Keratinocyte (primary cell): ENCODE measurements around the gene MLH1. TPM values are rescaled to one million over a fixed set of nuclear protein-coding genes. Genes with fewer than 3 reads are reported as not detected.

Source experiments
- DNase-seq: peaks from one replicate; pipeline ENCODE4 v3.0.0-alpha.2; 2011; ENCODE audit warnings: low read depth, missing footprints, low spot score
- FAIRE-seq: peaks from 2 replicates; lab custom pipeline; 2011; peaks lifted over from hg19 to GRCh38; lab: Jason Lieb, UNC
- H2AFZ ChIP-seq: 2 replicates; pipeline ENCODE4 v1.6.0; 2012; ENCODE audit warnings: low read length, control low read depth, inconsistent platforms; ENCODE audit not compliant: control insufficient read depth
- H3K27ac ChIP-seq: 2 replicates; pipeline ENCODE4 v1.5.1; 2011; ENCODE audit warnings: low read length; ENCODE audit not compliant: control insufficient read depth, insufficient read depth
- H3K27me3 ChIP-seq: 3 replicates; pipeline ENCODE4 v1.6.0; 2011; ENCODE audit warnings: low read length; ENCODE audit not compliant: control insufficient read depth, insufficient read depth; ENCODE audit errors: extremely low read depth
- H3K36me3 ChIP-seq, 2 experiments: 2 replicates in 1 of 2; 3 replicates in 1 of 2; pipeline ENCODE4 v1.5.1; 2011; ENCODE audit warnings: low read length in 2 of 2, mild to moderate bottlenecking in 1 of 2; ENCODE audit not compliant: control insufficient read depth in 2 of 2, insufficient read depth in 2 of 2; ENCODE audit errors: extremely low read depth in 1 of 2
- H3K4me1 ChIP-seq: 3 replicates; pipeline ENCODE4 v1.5.1; 2011; ENCODE audit warnings: low read length; ENCODE audit not compliant: control insufficient read depth, insufficient read depth; ENCODE audit errors: extremely low read depth
- H3K4me2 ChIP-seq: 3 replicates; pipeline ENCODE4 v1.6.0; 2011; ENCODE audit warnings: low read depth, low read length; ENCODE audit not compliant: control insufficient read depth, insufficient read depth; ENCODE audit errors: extremely low read depth
- H3K4me3 ChIP-seq, 3 experiments: fragments of 200-600 bp in 1 of 3; sonication (generic) in 1 of 3; 2 replicates in 2 of 3; 3 replicates in 1 of 3; pipeline ENCODE4 v1.5.1; 2011 to 2016; ENCODE audit warnings: low read length in 3 of 3, mild to moderate bottlenecking in 3 of 3, control low read depth in 2 of 3, inconsistent platforms in 1 of 3, low read depth in 1 of 3, mixed read lengths in 1 of 3, mixed run types in 1 of 3, moderate library complexity in 1 of 3; ENCODE audit not compliant: control insufficient read depth in 2 of 3, insufficient read depth in 2 of 3; ENCODE audit errors: extremely low read depth in 1 of 3
- H3K79me2 ChIP-seq: 2 replicates; pipeline ENCODE4 v1.6.0; 2012; ENCODE audit warnings: low read length; ENCODE audit not compliant: control insufficient read depth, insufficient read depth
- H3K9ac ChIP-seq: 3 replicates; pipeline ENCODE4 v1.6.0; 2011; ENCODE audit warnings: low read length; ENCODE audit not compliant: control insufficient read depth, insufficient read depth; ENCODE audit errors: extremely low read depth
- H3K9me1 ChIP-seq: 3 replicates; pipeline ENCODE4 v1.6.0; 2011; ENCODE audit warnings: low read length; ENCODE audit not compliant: control insufficient read depth, insufficient read depth; ENCODE audit errors: extremely low read depth
- H3K9me3 ChIP-seq: 2 replicates; pipeline ENCODE4 v1.5.1; 2012; ENCODE audit warnings: low read depth, low read length; ENCODE audit not compliant: control insufficient read depth
- H4K20me1 ChIP-seq: 3 replicates; pipeline ENCODE4 v1.6.0; 2011; ENCODE audit warnings: low read length; ENCODE audit not compliant: control insufficient read depth, insufficient read depth; ENCODE audit errors: extremely low read depth
- CTCF ChIP-seq, 3 experiments: IDR thresholded peaks in 1 of 3; conservative IDR thresholded peaks in 1 of 3; optimal IDR thresholded peaks in 1 of 3; 2 replicates in 2 of 3; 3 replicates in 1 of 3; pipeline versions ENCODE3 to v1.5.1; 2011; ENCODE audit warnings: low read length in 3 of 3, mild to moderate bottlenecking in 3 of 3, moderate library complexity in 2 of 3, control low read depth in 1 of 3, inconsistent platforms in 1 of 3; ENCODE audit not compliant: insufficient read depth in 2 of 3; ENCODE audit errors: extremely low read depth in 1 of 3
- EZH2 ChIP-seq: IDR thresholded peaks from one replicate; pipeline ENCODE4 v1.6.1; 2012; ENCODE audit warnings: inconsistent platforms, mild to moderate bottlenecking, low read length, moderate library complexity
- dilution Hi-C: fragments of 300-500 bp; cut with MboI; formaldehyde crosslinking; loops from one replicate; pipeline ENCODE4 v1.7.0; 2020; ENCODE audit warnings: low sequenced_read_pairs; ENCODE audit not compliant: extremely low pct_ligation_motif_present
- polyA plus RNA-seq, 5 experiments: library from polyadenylated mRNA; depleted of rRNA in 3 of 5; stranded (reverse) in 3 of 5; stranded (forward) in 1 of 5; unstranded in 1 of 5; fragments of >200 nt; gene quantifications; 1 replicate in 1 of 5; 2 replicates in 3 of 5; 3 replicates in 1 of 5; pipeline versions ENCODE4 v1.2.1 to v1.2.3, GENCODE V29; 2011 to 2012; ENCODE audit warnings: missing spikeins in 2 of 5, low read depth in 1 of 5, low replicate concordance in 1 of 5

MLH1 gene
- polyA plus RNA-seq, 1 donor (not counting 4 experiments of a cell fraction or from before 2014, with no cell fraction given), result 44.7 TPM

- TF ChIP-seq CTCF (optimal IDR thresholded peaks at IDR 0.05 in 1 of 3, IDR thresholded peaks at IDR 0.05 in 1 of 3, conservative IDR thresholded peaks at IDR 0.05 in 1 of 3; ENCODE audit: extremely low read depth in 1 of 3, insufficient read depth in 2 of 3, low read length in 3 of 3) (no peak), EZH2 (no peak)
- Histone ChIP-seq H3K4me3 (no peak overlapping the region), H3K27ac (no peak overlapping the region), H3K9me1 (no peaks in the 10 kb centered on the region), H4K20me1 (peaks cover 3% of the 10 kb centered on the region), H3K79me2 (no peaks in the 10 kb centered on the region), H2AFZ (no peak overlapping the region), H3K9me3 (no peaks in the 10 kb centered on the region), H3K27me3 (no peaks in the 10 kb centered on the region), H3K4me1 (peaks cover 6% of the 10 kb centered on the region), H3K9ac (no peak overlapping the region), H3K4me2 (no peak overlapping the region), H3K36me3 (peaks cover 0 to 16% of the 10 kb centered on the region in 2 experiments)
- DNase-seq (no peak), FAIRE-seq (no peak)
- dilution Hi-C loops, result no loop called here
Measured at GRCh38 chr3:37031096-37031682, 37.9 kb downstream of the MLH1 start.

DNA sequence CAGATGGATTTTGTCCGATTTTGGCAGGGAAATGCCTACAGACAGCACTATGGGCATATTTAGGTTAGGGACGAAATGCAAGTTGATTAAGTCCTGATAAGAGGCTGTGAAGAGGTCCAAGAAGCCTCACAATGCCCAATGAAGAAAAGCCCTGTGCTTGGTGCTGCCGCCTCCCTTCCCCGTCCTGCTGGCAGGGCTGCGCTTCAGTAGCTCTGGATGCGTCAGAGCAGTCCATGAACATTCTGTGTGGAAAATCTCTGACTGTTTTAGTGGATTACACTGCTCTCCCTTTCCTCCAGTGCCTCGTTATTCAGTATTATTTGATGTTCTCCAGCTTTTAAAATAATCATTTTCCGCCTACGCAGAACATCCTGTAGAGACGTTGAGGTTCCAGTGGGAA is 39.6 kb downstream of the MLH1 start:
- H4K20me1 ChIP-seq, result peaks cover 3% of the 10 kb centered on the region
- no peak overlapping the region for H3K4me2 ChIP-seq
- H3K27ac ChIP-seq, result no peak overlapping the region
- DNase-seq (no peak), FAIRE-seq (no peak)
- H3K4me3 ChIP-seq, result no peak overlapping the region
- no peaks in the 10 kb centered on the region for H3K9me1 ChIP-seq
- peaks cover 6% of the 10 kb centered on the region for H3K4me1 ChIP-seq
- H3K9me3 ChIP-seq, result no peaks in the 10 kb centered on the region
- H3K27me3 ChIP-seq, result no peaks in the 10 kb centered on the region
- dilution Hi-C loops, result no loop called here
- H3K79me2 ChIP-seq, result no peaks in the 10 kb centered on the region
- H3K9ac ChIP-seq, result no peak overlapping the region
- H3K36me3 ChIP-seq, result peaks cover 6 to 12% of the 10 kb centered on the region in 2 experiments
- H2AFZ ChIP-seq, result no peak overlapping the region
- TF ChIP-seq EZH2, result no peak
- TF ChIP-seq CTCF (optimal IDR thresholded peaks at IDR 0.05 in 1 of 3, IDR thresholded peaks at IDR 0.05 in 1 of 3, conservative IDR thresholded peaks at IDR 0.05 in 1 of 3; ENCODE audit: extremely low read depth in 1 of 3, insufficient read depth in 2 of 3, low read length in 3 of 3), result no peak
